Astrocyte of the spinal cord (primary cell): ENCODE measurements around the gene PPM1H.

Experiments
- DNase-seq: peaks from one replicate; pipeline ENCODE4 v3.0.0; 2011; ENCODE audit warnings: low read depth, low spot score
- H3K4me3 ChIP-seq: 2 replicates; pipeline ENCODE4 v1.5.1; 2011; ENCODE audit warnings: low read depth, mild to moderate bottlenecking, low read length, moderate library complexity
- in situ Hi-C: cut with HindIII; loops from 2 replicates; pipeline ENCODE4 v1.10.0; 2017; ENCODE audit warnings: low sequenced_read_pairs
- TF ChIP-seq, protein P1 (sequence below): IDR thresholded peaks from 2 replicates; pipeline ENCODE4 v1.5.1; 2012; ENCODE audit warnings: low read depth, mild to moderate bottlenecking, low read length, inconsistent platforms

The PPM1H gene

GRCh38 chr12:62695696-62696095 lies 239.3 kb downstream of the PPM1H start:
- H3K4me3 ChIP-seq, result no peak overlapping the region
- no peak for DNase-seq
- in situ Hi-C loops, result no loop called here
- TF ChIP-seq, protein P1, sequence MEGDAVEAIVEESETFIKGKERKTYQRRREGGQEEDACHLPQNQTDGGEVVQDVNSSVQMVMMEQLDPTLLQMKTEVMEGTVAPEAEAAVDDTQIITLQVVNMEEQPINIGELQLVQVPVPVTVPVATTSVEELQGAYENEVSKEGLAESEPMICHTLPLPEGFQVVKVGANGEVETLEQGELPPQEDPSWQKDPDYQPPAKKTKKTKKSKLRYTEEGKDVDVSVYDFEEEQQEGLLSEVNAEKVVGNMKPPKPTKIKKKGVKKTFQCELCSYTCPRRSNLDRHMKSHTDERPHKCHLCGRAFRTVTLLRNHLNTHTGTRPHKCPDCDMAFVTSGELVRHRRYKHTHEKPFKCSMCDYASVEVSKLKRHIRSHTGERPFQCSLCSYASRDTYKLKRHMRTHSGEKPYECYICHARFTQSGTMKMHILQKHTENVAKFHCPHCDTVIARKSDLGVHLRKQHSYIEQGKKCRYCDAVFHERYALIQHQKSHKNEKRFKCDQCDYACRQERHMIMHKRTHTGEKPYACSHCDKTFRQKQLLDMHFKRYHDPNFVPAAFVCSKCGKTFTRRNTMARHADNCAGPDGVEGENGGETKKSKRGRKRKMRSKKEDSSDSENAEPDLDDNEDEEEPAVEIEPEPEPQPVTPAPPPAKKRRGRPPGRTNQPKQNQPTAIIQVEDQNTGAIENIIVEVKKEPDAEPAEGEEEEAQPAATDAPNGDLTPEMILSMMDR, result no peak

GRCh38 chr12:62694632-62695031 lies 240.3 kb downstream of the PPM1H start:
- H3K4me3 ChIP-seq, result no peak overlapping the region
- in situ Hi-C loops, result no loop called here
- TF ChIP-seq, protein P1, result no peak
- DNase-seq, result no peak

DNA sequence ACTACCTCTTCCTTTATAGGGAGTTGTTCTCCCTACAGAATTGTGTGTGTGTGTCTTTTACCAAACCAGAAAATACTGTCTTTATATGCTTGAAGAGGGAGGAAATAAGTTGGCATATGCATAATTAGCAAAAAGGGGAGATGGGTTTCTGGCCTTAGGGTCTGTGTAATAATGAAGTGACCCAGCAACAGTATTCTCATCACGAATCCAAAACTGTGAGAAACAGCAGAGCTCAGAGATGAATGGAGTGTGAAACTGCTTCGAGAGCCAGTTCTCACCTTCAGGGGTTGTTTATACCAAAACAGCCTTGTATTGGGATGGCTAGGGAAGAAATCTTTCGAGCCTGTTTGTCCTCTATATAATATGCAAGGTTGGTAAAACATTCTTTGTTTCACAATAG lies 240.8 kb downstream of the PPM1H start:
- in situ Hi-C loops, result no loop called here
- TF ChIP-seq, protein P1, result no peak
- DNase-seq, result no peak
- H3K4me3 ChIP-seq, result no peak overlapping the region

- in situ Hi-C loops, result no loop called here
- DNase-seq, result no peak
- TF ChIP-seq, protein P1, result no peak
- no peak overlapping the region for H3K4me3 ChIP-seq
Observed at GRCh38 chr12:62693376-62694050, 241.4 kb downstream of the PPM1H start.

DNA sequence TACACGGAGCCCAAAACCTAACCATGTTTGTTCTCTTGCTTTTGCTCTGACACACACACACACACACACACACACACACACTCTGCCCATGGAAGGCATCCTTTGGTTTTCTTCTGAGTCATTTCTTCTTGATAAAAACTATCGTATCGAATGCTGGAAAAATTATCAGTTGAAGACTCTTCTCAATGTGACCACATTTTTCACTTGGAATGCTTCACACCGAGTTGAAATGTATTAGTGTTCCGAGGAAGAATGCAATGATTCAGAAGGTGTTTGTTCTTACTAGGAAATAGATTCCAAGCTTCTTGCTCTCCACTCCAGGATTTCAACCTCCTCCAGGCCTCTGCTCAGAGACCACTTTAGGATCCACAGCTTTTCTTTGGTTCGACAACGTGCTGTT lies 242.1 kb downstream of the PPM1H start:
- H3K4me3 ChIP-seq, result no peak overlapping the region
- TF ChIP-seq, protein P1, result no peak
- in situ Hi-C loops, result no loop called here
- DNase-seq, result peak; percentile 86

- DNase-seq, result no peak
- no peak overlapping the region for H3K4me3 ChIP-seq
- TF ChIP-seq, protein P1, result no peak
- in situ Hi-C loops, result no loop called here
Observed at GRCh38 chr12:62691309-62691708, 243.6 kb downstream of the PPM1H start.
